IPS DF 6.9 (cell line): ENCODE data around the gene DCAF11.

ENCODE experiments used
- DNase-seq: peaks from one replicate; pipeline ENCODE4 v3.0.0-alpha.2; 2013; ENCODE audit warnings: low read depth, low spot score
- H3K27ac ChIP-seq: one replicate; pipeline ENCODE4 v1.5.1; 2013; ENCODE audit warnings: low read length, control low read depth
- H3K27me3 ChIP-seq: 2 replicates; pipeline ENCODE4 v1.6.1; 2013; ENCODE audit warnings: mild to moderate bottlenecking, low read length; ENCODE audit not compliant: control insufficient read depth, insufficient read depth
- H3K36me3 ChIP-seq: 2 replicates; pipeline ENCODE4 v1.6.1; 2013; ENCODE audit warnings: low read length; ENCODE audit not compliant: control insufficient read depth, insufficient read depth
- H3K4me1 ChIP-seq: 2 replicates; pipeline ENCODE4 v1.6.1; 2013; ENCODE audit warnings: low read length; ENCODE audit not compliant: control insufficient read depth, insufficient read depth
- H3K4me3 ChIP-seq: 2 replicates; pipeline ENCODE4 v1.5.1; 2013; ENCODE audit warnings: mild to moderate bottlenecking, low read length
- H3K9me3 ChIP-seq: 2 replicates; pipeline ENCODE4 v1.6.1; 2013; ENCODE audit warnings: low read length, inconsistent platforms; ENCODE audit not compliant: control insufficient read depth, insufficient read depth
- WGBS: extraction: QIAGEN DNeasy Blood & Tissue Kit; methylation state at CpG from one replicate; pipeline ENCODE4 v1.1.7; 2013; ENCODE audit warnings: mixed read lengths, missing lambda C conversion rate; ENCODE audit not compliant: insufficient read length, insufficient coverage; 5-methylcytosine and 5-hydroxymethylcytosine counted together

DCAF11 gene

DNA sequence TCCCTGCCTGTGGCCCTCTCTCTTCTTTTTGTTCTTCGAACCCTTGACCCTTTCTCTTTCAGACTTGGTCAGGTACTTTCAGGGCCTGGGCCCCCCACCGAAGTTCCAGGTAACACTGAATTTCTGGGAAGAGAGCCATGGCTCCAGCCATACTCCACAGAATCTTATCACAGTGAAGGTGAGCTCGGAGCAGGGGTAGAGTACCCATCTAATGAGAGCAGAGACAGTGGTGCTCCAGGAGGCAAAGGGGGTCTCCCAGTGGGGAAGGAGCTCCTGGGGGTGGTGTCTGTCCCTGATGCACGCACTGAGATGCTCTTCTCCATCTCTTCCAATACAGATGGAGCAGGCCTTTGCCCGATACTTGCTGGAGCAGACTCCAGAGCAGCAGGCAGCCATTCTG, 51.2 kb downstream of the DCAF11 start:
- no peaks in the 10 kb centered on the region for H3K4me1 ChIP-seq
- H3K27ac ChIP-seq, result no peak overlapping the region
- no CpG with 5 or more reads among the region's 5 CpGs for WGBS
- H3K9me3 ChIP-seq, result no peaks in the 10 kb centered on the region
- no peak overlapping the region for H3K4me3 ChIP-seq
- no peak for DNase-seq
- H3K36me3 ChIP-seq, result peaks cover 12% of the 10 kb centered on the region
- no peaks in the 10 kb centered on the region for H3K27me3 ChIP-seq

DNA sequence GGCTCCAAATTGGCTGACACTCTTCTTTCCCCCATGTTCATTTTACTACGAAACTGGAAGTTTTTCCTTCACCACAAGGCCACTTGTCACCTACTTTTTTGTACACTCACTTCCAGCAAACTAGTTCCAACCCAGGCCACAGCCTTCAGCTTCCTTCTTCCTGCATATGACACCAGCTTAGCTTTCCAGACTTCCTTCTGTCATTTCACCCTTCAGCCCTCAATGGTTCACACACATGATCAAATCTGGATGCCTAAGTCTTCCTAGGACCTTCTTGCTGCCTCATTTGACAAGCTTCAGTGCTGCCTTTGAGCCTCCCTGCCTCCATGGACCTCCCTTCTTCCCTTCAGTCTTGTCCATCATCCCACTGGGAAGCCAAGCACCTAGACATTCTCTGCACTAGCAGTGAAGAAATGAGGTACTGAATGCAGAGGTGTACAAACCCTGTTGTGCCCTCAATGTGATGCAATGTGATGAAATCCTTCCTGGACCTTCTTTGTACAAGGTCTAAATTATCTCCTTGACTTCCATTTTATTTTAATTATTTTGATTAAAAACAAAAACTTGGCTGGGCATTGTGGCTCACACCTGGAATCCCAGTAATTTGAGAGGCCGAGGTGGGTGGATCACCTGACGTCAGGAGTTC, 53.0 kb downstream of the DCAF11 start:
- DNase-seq, result no peak
- Histone ChIP-seq H3K36me3 (peaks cover 12% of the 10 kb centered on the region), H3K9me3 (no peaks in the 10 kb centered on the region), H3K4me3 (no peak overlapping the region), H3K27ac (no peak overlapping the region), H3K27me3 (no peaks in the 10 kb centered on the region), H3K4me1 (peaks cover 4% of the 10 kb centered on the region; the same call in 1 of the 2 replicates)
- no CpG with 5 or more reads among the region's 3 CpGs for WGBS

DNA sequence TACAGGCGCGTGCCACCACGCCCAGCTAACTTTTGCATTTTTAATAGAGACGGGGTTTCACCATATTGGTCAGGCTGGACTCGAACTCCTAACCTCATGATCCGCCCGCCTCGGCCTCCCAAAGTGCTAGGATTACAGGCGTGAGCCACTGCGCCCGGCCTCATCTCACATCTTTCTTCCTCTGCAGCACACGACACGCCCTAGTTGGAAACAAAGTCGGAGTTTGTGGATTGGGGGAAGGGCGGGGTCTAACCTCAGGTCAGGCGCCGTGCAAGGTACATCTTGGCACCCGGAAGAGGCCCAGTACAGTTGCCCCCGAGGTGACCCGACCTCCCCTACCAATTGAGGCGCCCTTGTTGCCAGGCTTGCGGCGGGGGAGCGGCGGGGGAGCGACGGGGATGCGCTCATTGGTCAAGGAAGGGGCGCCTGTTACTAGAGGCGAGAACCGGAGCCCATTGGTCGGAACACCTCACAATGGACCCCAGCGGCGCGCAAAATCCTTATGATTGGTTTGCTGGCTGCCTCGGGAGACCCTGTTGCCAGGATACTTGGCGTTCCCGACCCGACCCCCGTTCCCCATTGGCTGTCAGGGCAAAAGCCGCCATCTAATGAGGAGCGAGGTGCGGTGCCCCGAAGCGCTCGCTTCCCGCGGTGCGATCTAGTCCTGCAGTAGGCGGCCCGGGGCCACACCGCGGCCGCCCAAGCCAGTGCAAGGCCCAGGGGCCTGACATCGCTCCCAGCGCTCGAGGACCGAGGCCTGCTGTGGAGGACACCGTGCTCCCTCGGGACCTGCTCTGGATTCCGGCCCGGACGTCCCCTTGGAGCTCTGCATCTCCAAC, 57.1 kb downstream of the DCAF11 start, which contains the start of gene REC8:
TSS of gene REC8 (plus strand) at position 659 of the 839 bp plus-strand sequence. CDS start 473 bp downstream, outside the sequence.
- Histone ChIP-seq H3K4me3 (peak within 1 kb of the TSS; percentile 42; the same call in 1 of the 2 replicates), H3K9me3 (no peaks in the 10 kb centered on the region), H3K4me1 (peaks cover 4% of the 10 kb centered on the region; the same call in 1 of the 2 replicates), H3K27ac (no peak within 1 kb of the TSS), H3K27me3 (no peaks in the 10 kb centered on the region), H3K36me3 (no peaks in the 10 kb centered on the region)
- WGBS, result no CpG with 5 or more reads among the region's 63 CpGs
- DNase-seq, result peak; percentile 97

DNA sequence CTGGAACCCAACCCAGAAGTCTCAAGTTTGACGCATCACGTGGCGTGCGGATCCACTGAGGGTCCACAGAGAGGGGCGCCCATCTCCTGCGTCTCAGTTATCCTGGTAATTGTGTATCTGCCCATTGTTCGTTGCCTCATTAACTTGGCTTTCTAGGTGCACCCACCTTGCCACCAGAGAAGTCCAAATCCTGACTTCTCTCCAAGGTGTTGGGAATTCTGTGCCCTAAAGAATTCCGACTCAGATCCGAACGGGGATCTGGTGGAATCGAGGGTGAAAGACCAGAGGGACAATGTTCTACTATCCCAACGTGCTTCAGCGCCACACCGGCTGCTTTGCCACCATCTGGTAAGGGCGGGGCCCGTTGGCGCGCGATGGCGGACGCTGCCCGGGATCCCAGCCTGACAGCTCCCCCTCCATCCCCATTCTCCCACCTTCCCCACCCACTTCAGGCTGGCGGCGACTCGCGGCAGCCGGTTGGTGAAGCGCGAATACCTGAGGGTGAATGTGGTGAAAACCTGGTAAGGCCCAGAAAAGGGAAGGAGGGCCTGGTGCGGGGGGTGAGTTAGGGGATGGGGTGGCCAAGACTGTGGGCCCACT, 57.8 kb downstream of the DCAF11 start:
- Histone ChIP-seq H3K27ac (no peak overlapping the region), H3K27me3 (no peaks in the 10 kb centered on the region), H3K9me3 (no peaks in the 10 kb centered on the region), H3K36me3 (no peaks in the 10 kb centered on the region; the same call in 1 of the 2 replicates), H3K4me1 (peaks cover 4% of the 10 kb centered on the region; the same call in 1 of the 2 replicates), H3K4me3 (peak overlapping the region; percentile 42; the same call in 1 of the 2 replicates)
- no peak for DNase-seq
- WGBS, result no CpG with 5 or more reads among the region's 30 CpGs

DNA sequence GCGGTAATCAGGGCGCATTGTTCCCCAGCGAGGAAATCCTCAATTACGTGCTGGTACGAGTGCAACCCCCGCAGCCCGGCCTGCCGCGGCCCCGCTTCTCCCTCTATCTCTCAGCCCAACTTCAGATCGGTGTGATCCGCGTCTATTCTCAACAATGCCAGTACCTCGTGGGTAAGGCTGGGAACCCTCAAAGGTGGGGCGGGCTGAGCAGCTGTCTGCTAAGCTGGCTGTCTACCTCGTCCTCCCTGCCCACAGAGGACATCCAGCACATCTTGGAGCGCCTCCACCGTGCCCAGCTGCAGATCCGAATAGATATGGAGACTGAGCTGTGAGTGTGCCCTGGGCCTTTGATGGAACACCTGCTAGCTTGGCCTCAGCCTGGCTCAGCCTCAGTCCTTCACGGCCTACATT, 58.3 kb downstream of the DCAF11 start:
- H3K4me1 ChIP-seq, result peaks cover 4% of the 10 kb centered on the region; the same call in 1 of the 2 replicates
- no peak overlapping the region for H3K4me3 ChIP-seq
- WGBS, result no CpG with 5 or more reads among the region's 20 CpGs
- H3K9me3 ChIP-seq, result no peaks in the 10 kb centered on the region
- no peak for DNase-seq
- H3K27ac ChIP-seq, result no peak overlapping the region
- H3K27me3 ChIP-seq, result no peaks in the 10 kb centered on the region
- peaks cover 3% of the 10 kb centered on the region; the same call in 1 of the 2 replicates for H3K36me3 ChIP-seq
